GM23248 (cell line): ENCODE results near the gene FBXW8. TPM values are rescaled to one million over a fixed set of nuclear protein-coding genes. Genes with fewer than 3 reads are reported as not detected.

Source experiments
- DNase-seq: peaks from one replicate; pipeline ENCODE4 v3.0.0-alpha.2; 2015
- H2AFZ ChIP-seq: fragments of 200-600 bp; sonication (generic); 2 replicates; pipeline ENCODE4 v1.6.1; 2016; ENCODE audit warnings: antibody characterized with exemption
- H3F3A ChIP-seq: fragments of 200-600 bp; sonication (generic); 2 replicates; pipeline ENCODE4 v1.6.1; 2016; ENCODE audit warnings: mild to moderate bottlenecking, antibody characterized with exemption, mixed run types; ENCODE audit not compliant: insufficient read depth
- H3K27ac ChIP-seq: fragments of 200-600 bp; sonication (generic); 2 replicates; pipeline ENCODE4 v1.5.1; 2016; ENCODE audit warnings: mild to moderate bottlenecking
- H3K27me3 ChIP-seq: fragments of 200-600 bp; sonication (generic); replicated peaks from 2 replicates; pipeline ENCODE4 v1.6.1; 2016; ENCODE audit warnings: mild to moderate bottlenecking; ENCODE audit not compliant: insufficient read depth
- H3K36me3 ChIP-seq: fragments of 200-600 bp; sonication (generic); 2 replicates; pipeline ENCODE4 v1.6.1; 2016; ENCODE audit warnings: low read depth, mild to moderate bottlenecking
- H3K4me1 ChIP-seq: fragments of 200-600 bp; sonication (generic); 2 replicates; pipeline ENCODE4 v1.6.1; 2016; ENCODE audit warnings: mild to moderate bottlenecking; ENCODE audit not compliant: insufficient read depth
- H3K4me2 ChIP-seq: fragments of 200-600 bp; sonication (generic); one replicate; pipeline ENCODE4 v1.6.1; 2016; ENCODE audit warnings: mild to moderate bottlenecking; ENCODE audit not compliant: unreplicated experiment
- H3K4me3 ChIP-seq: fragments of 200-600 bp; sonication (generic); 2 replicates; pipeline ENCODE4 v1.5.1; 2016; ENCODE audit warnings: mild to moderate bottlenecking
- H3K79me2 ChIP-seq: fragments of 200-600 bp; sonication (generic); 2 replicates; pipeline ENCODE4 v1.6.1; 2016; ENCODE audit warnings: mild to moderate bottlenecking; ENCODE audit not compliant: insufficient read depth
- H3K9ac ChIP-seq: fragments of 200-600 bp; sonication (generic); 2 replicates; pipeline ENCODE4 v1.6.1; 2016; ENCODE audit warnings: mild to moderate bottlenecking
- H3K9me2 ChIP-seq: fragments of 200-600 bp; sonication (generic); 2 replicates; pipeline ENCODE4 v1.6.1; 2016; ENCODE audit warnings: mixed run types, mild to moderate bottlenecking, moderate library complexity; ENCODE audit not compliant: insufficient read depth
- H3K9me3 ChIP-seq: fragments of 200-600 bp; sonication (generic); one replicate; pipeline ENCODE4 v1.6.1; 2017; ENCODE audit warnings: low read depth
- H4K20me1 ChIP-seq: fragments of 200-600 bp; sonication (generic); 2 replicates; pipeline ENCODE4 v1.6.0; 2016; ENCODE audit not compliant: insufficient read depth
- EZH2 ChIP-seq: fragments of 200-600 bp; sonication (generic); IDR thresholded peaks from 2 replicates; pipeline ENCODE4 v1.6.1; 2018; ENCODE audit warnings: antibody characterized with exemption, mild to moderate bottlenecking; ENCODE audit not compliant: insufficient read depth, poor library complexity, severe bottlenecking
- EZH2phosphoT487 ChIP-seq: fragments of 200-600 bp; sonication (generic); IDR thresholded peaks from 2 replicates; pipeline ENCODE4 v1.6.1; 2018; ENCODE audit warnings: antibody characterized with exemption, moderate library complexity, mild to moderate bottlenecking, low read depth; ENCODE audit not compliant: insufficient read depth
- WGBS, 2 experiments: methylation state at CpG; one replicate each; pipeline ENCODE4 v1.1.6; 2015 to 2017; ENCODE audit warnings: low lambda C conversion rate in 2 of 2, low coverage in 1 of 2; ENCODE audit errors: missing lambda C conversion rate in 2 of 2; 5-methylcytosine and 5-hydroxymethylcytosine counted together
- in situ Hi-C: fragments of 300-500 bp; cut with MboI; formaldehyde crosslinking; loops from 2 replicates; pipeline ENCODE4 v1.15.0; 2020
- polyA plus RNA-seq: library from polyadenylated mRNA; unstranded; fragments of >200 nt; fragmentation: Nextera tagmentation; extraction: Ambion mirVana; gene quantifications from 2 replicates; pipeline ENCODE4 v1.2.1, GENCODE V29; 2016
- total RNA-seq: library from RNA; depleted of rRNA; stranded (reverse); fragments of >200 nt; shearing (Covaris generic); gene quantifications from 2 replicates; pipeline ENCODE4 v1.2.3, GENCODE V29; 2014

The FBXW8 gene
- total and polyA plus RNA-seq, 2 experiments from 2014 or later = 12.7 to 23.1 TPM

- H3K9ac ChIP-seq = no peak overlapping the region
- DNase-seq = peak; percentile 84
- 42 to 46% methylated on average over 13 of the region's 13 CpGs for WGBS, 2 experiments
- in situ Hi-C loops = no loop called here
- H3K79me2 ChIP-seq = no peaks in the 10 kb centered on the region
- H3K4me2 ChIP-seq = peak overlapping the region; percentile 24
- H3K36me3 ChIP-seq = no peaks in the 10 kb centered on the region
- H3K9me3 ChIP-seq = no peaks in the 10 kb centered on the region
- H3K4me3 ChIP-seq = 0 out of 2 replicates have a peak overlapping the region, but pooled peaks have one; percentile 4
- peak overlapping the region; percentile 22; the same call in 1 of the 2 replicates for H2AFZ ChIP-seq
- TF ChIP-seq EZH2 = no peak
- TF ChIP-seq EZH2phosphoT487 = no peak
- peaks cover 17% of the 10 kb centered on the region for H3K4me1 ChIP-seq
- H4K20me1 ChIP-seq = no peaks in the 10 kb centered on the region
- peaks cover 6% of the 10 kb centered on the region; the same call in 1 of the 2 replicates for H3F3A ChIP-seq
- no peaks in the 10 kb centered on the region for H3K9me2 ChIP-seq
- peak overlapping the region; percentile 43 for H3K27ac ChIP-seq
- H3K27me3 ChIP-seq = 0 out of 2 replicates have a peak, but pooled peaks cover under 1% of the 10 kb centered on the region
Observed at GRCh38 chr12:116864371-116865160, 46.2 kb upstream of the FBXW8 start.

GRCh38 chr12:116867523-116867922, 43.2 kb upstream of the FBXW8 start:
- H3K9me2 ChIP-seq = no peaks in the 10 kb centered on the region
- in situ Hi-C loops = no loop called here
- no peak overlapping the region for H3K4me2 ChIP-seq
- no peak overlapping the region for H2AFZ ChIP-seq
- no peaks in the 10 kb centered on the region for H3K79me2 ChIP-seq
- H3K9ac ChIP-seq = no peak overlapping the region
- H3F3A ChIP-seq = peaks cover 6% of the 10 kb centered on the region; the same call in 1 of the 2 replicates
- peaks cover 17% of the 10 kb centered on the region for H3K4me1 ChIP-seq
- H3K27me3 ChIP-seq = no peaks in the 10 kb centered on the region
- TF ChIP-seq EZH2phosphoT487 = no peak
- no peak for TF ChIP-seq EZH2
- H3K36me3 ChIP-seq = no peaks in the 10 kb centered on the region
- DNase-seq = no peak
- WGBS, 2 experiments = 85 to 89% methylated on average over 2 of the region's 2 CpGs
- no peak overlapping the region for H3K27ac ChIP-seq
- H3K4me3 ChIP-seq = no peak overlapping the region
- no peaks in the 10 kb centered on the region for H4K20me1 ChIP-seq
- H3K9me3 ChIP-seq = no peaks in the 10 kb centered on the region

- H3K27me3 ChIP-seq = peaks cover 12% of the 10 kb centered on the region; the same call in 1 of the 2 replicates
- TF ChIP-seq EZH2phosphoT487 (no peak), EZH2 (no peak)
Observed at GRCh38 chr12:116870306-116870705, 40.4 kb upstream of the FBXW8 start.

GRCh38 chr12:116874324-116874995, 36.3 kb upstream of the FBXW8 start:
- Histone ChIP-seq H3K27me3 (peaks cover 41% of the 10 kb centered on the region), H3K4me1 (no peaks in the 10 kb centered on the region), H3K9me2 (no peaks in the 10 kb centered on the region), H3K79me2 (no peaks in the 10 kb centered on the region), H2AFZ (no peak overlapping the region), H4K20me1 (no peaks in the 10 kb centered on the region), H3K4me3 (no peak overlapping the region), H3F3A (no peaks in the 10 kb centered on the region), H3K36me3 (no peaks in the 10 kb centered on the region), H3K27ac (no peak overlapping the region), H3K4me2 (no peak overlapping the region), H3K9ac (no peak overlapping the region), H3K9me3 (no peaks in the 10 kb centered on the region)
- in situ Hi-C loops = no loop called here
- TF ChIP-seq EZH2 (no peak), EZH2phosphoT487 (no peak)
- 70 to 75% methylated on average over 4 of the region's 4 CpGs for WGBS, 2 experiments
- no peak for DNase-seq

More at GRCh38 chr12:116870306-116870705, 40.4 kb upstream of the FBXW8 start:
- Histone ChIP-seq H3K4me2 (no peak overlapping the region), H3F3A (no peaks in the 10 kb centered on the region), H2AFZ (no peak overlapping the region), H3K4me1 (peaks cover under 1% of the 10 kb centered on the region; the same call in 1 of the 2 replicates), H3K9me2 (no peaks in the 10 kb centered on the region), H3K36me3 (no peaks in the 10 kb centered on the region), H3K27ac (no peak overlapping the region), H3K79me2 (no peaks in the 10 kb centered on the region), H4K20me1 (no peaks in the 10 kb centered on the region), H3K9ac (no peak overlapping the region), H3K4me3 (no peak overlapping the region), H3K9me3 (no peaks in the 10 kb centered on the region)
- DNase-seq = no peak
- in situ Hi-C loops = no loop called here
- 50 to 55% methylated on average over 4 of the region's 4 CpGs for WGBS, 2 experiments
